Stimulated activated CD4-positive, alpha-beta T cell treated with anti-CD3 and anti-CD28 coated beads, Interleukin-1b, Interleukin-23, amount 100 ng/mL, for 48 hours (primary cell): Measurements from ENCODE around the gene AURKA.
"Not testable (repeated sequence)": the region's sequence is repeated elsewhere in the genome, so short reads cannot be mapped to it uniquely, and the experiment has no call there.

Experiments used
- DNase-seq: peaks from one replicate; pipeline ENCODE4 v3.0.0-alpha.2; 2020

The AURKA gene

GRCh38 chr20:56358070-56358469 lies 33.9 kb downstream of the AURKA start:
- DNase-seq: no peak

DNA sequence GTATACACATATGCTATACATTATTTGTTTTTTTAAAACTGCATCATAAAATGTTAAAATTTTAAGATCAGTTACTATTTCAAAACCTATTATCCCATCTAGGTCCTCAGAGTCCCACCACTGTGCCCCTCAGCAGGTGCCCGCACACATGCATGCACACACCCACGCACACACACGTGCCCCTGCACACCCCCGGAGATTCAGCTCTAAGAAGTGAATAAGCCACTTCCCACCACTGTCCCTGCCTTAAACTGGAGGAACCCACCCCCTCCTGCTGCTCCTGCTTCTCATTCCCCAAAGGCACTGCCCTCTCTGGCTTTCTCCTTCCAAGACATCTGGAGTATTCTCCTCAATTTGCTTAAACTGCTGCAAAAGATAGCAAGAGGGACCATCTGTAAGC lies 38.7 kb downstream of the AURKA start:
- DNase-seq: no peak

GRCh38 chr20:56352345-56353055 lies 39.5 kb downstream of the AURKA start:
- DNase-seq: no peak

DNA sequence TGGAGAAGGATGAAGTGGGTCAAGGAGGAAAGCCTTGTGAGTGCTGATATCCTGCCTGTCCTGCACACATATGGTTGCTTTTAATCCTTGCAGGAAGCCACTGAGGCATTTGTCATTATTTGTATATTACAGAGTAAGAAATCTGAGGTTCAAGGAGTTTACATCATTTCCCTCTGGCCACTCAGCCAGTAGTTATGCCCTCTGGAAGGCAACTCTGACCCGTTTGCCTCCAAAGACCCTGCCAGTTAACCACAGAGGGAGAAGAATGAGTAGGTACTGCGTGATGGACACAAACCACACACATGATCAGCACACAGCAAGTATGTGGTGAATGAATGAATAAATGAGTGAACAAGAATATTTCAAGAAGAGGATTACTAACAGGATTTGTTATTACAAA lies 41.2 kb downstream of the AURKA start:
- no peak for DNase-seq

DNA sequence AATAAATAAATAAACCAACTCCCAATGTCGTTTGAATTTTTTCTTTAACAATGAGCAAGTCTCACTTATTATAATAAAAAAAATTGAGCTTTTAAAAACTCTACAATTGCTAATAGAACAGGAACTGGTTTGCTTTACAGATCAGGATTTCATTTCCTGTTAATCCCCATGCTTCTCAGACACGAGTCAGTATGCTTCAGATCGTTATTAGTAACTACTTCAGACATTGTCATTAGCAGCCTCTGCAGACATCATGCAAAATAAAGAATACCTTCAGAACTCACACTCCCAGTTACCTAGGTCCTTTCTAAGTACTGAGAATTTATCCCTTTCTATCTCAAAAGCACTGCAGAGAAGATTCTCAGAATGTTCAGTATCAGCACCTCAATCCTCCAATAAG lies 43.3 kb downstream of the AURKA start:
- DNase-seq: no peak

DNA sequence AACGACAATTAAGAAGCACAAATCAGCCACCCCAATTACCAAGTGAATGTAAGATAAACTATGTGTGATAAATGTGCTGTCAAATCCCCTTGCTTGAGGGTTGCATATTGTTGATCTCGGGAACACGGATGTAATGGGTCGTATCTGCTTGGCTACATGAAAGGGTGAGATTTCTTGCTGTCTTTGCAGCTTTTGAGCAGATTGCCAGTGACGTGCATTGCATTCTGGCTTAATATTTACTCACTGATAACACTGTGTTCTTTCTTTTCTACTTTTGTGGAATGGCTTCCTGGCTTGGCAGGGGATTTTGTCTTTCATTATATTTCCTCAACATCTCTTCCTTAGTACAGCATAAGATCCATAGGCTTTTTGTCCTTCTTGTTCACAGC lies 43.7 kb downstream of the AURKA start:
- no peak for DNase-seq

DNA sequence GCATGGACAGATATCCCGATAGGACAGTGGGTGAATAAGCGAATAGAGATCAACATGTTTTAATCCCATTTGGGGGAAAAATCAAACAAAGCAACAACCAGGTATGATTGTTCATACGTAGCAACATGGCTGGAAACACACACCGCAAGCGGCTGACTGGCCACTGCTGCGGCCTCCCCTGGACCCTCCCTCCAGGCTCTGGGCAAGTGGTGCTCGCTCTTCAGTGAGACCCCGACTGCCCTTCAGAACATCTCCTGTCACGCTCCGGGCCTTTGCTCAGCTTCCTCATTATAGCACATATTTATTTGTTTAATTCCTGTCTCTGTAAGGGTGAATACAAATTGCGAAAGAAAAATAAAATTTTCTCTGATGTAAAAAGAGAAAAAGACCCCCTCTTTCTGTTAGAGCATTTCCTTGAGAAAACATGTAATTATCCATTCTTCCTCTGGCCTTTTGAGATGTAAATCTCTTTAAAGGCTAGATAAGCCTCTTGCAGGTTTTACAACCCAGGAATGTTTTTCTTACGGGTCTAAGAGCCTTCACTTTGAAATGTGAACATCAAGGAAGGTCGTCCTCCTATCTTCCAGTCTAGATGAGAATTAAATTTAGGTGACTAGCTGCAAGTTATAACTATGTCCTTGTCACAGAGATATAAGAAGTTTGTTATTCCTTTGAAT lies 44.2 kb downstream of the AURKA start:
- no peak for DNase-seq

- DNase-seq: no peak
Measured at GRCh38 chr20:56345911-56346310, 46.1 kb downstream of the AURKA start.

GRCh38 chr20:56343861-56344381 lies 48.1 kb downstream of the AURKA start:
- DNase-seq: peak; percentile 42

DNA sequence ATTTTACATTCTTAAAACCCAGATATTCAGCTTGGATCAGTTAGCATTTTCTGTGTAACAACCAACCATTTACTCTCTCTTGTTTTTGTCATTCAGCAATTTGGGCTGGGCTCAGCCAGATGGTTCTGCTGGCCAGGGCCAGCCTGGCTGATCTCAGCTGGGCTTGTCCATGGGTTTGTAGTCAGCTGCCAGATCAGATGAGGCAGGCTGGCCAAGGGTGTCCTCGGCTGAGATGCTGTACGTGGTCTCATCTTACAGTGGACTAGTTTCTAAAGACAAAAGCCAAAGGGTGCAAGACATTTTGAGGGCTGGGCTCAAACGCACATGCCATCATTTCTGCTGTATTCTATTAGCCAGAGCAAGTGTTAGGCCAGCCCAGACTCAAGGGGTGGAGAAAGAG lies 49.2 kb downstream of the AURKA start:
- no peak for DNase-seq

DNA sequence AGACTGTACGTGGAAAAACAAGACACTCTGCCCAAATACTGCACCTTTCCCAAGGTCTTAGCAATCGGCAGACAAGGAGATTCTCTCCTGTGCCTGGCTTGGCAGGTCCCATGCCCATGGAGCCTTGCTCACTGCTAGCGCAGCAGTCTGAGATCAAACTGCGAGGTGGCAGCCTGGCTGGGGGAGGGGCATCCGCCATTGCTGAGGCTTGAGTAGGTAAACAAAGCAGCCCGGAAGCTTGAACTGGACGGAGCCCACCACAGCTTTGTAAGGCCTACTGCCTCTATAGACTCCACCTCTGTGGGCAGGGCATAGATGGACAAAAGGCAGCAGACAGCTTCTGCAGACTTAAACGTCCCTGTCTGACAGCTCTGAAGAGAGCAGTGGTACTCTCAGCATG lies 55.3 kb downstream of the AURKA start:
- not testable (repeated sequence) for DNase-seq

DNA sequence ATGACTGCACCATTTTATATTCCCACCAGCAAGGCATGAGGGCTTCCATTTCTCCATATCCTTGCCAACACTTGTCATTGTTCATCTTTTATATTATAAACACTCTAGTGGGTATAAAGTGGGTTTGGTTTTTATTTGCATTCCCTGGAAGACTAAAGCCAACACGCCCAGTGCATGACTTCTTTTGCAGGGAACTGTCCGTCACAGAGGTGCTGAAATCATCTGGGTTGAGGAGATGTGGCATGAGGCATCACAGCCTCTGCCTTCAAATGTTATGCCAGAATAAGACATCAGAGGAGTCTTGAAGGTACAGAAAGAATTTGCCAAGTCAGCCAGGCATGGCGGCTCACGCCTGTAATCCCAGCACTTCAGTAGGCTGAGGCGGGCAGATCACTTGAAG lies 63.2 kb downstream of the AURKA start:
- no peak for DNase-seq

- no peak for DNase-seq
Measured at GRCh38 chr20:56324806-56325205, 67.2 kb downstream of the AURKA start.

GRCh38 chr20:56323656-56324055 lies 68.4 kb downstream of the AURKA start:
- no peak for DNase-seq

DNA sequence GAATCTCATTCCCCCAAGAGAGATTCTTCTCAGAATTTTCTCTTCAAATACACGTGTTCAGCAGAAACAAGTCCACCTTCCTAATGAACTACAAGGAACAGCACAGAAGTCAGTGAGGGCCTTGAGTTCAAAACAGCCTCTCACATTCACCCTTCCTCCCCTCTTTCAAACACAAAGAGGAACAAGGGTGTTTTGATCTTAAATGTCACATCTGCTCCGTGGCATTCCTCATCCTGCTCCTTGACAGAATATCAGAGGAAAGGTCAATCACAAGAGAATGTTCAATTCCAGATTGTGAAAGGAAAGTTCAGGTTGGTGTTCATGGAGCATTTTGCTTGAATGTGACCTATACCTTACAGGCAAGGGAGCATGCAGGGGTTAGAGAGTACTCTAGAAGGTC lies 68.8 kb downstream of the AURKA start:
- no peak for DNase-seq

DNA sequence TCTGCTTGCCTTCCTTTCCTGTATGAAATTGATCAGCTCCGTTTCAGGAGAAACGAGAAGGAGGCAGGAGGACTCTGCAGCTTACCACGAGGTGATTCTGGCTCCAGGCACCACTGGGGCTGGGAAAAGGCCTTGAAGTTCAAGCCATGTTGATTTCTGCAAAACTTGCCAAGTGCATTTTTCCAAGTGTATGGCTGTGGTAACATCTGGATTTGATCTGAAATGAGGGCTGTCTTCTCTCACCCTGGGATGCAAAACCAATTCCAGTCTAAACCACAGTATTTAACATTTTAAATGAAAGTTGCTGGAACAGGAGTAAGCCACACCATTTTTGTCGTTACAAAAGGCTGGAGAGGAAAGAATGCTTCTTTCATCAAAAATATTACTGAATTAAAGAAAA lies 69.3 kb downstream of the AURKA start:
- DNase-seq: no peak
